DMS79 treated with DMSO at 0.1 percent for 48 hours (cell line): ENCODE data around the gene TSGA10IP.
A peak's percentile ranks its signal among the peaks of the same experiment; 100 is the strongest.

Experiments
- DNase-seq: peaks from one replicate; lab custom pipeline; 2025; lab: John Stamatoyannopoulos, UW

TSGA10IP gene

DNA sequence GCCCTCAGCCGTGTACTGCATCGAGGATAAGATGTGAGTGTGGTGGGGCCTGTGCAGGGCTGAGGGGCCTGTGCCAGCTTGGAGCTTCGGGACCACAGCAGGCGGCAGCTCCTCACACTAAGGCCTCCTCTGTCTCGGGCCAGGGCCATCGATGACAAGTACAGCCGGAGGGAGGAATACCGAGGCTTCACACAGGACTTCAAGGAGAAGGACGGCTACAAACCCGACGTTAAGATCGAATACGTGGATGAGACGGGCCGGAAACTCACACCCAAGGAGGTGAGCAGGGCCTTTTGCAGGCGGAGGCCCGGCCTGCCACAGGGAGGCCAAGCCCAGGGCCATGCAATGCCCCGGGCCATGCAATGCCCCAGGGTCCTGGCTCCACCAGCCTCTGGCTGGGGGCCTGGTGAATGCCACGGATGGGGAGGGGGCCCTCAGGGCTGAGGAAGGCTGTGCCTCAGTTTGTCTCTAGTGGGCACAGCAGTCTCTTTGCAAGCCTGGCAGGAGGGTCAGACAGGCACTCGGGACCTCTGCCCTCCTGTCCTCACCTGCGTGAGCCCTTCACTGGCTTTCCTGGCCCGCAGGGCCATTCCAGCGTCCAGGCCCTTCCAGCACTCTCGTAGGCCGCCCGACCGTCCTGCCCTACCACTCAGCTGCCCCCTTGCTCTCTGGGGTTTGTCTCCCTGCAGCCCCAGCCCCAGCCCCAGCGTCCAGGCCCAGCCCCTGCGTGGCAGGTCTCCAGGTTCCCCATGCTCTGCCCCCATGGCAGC is 32.5 kb downstream of the TSGA10IP start:
- no peak for DNase-seq

DNA sequence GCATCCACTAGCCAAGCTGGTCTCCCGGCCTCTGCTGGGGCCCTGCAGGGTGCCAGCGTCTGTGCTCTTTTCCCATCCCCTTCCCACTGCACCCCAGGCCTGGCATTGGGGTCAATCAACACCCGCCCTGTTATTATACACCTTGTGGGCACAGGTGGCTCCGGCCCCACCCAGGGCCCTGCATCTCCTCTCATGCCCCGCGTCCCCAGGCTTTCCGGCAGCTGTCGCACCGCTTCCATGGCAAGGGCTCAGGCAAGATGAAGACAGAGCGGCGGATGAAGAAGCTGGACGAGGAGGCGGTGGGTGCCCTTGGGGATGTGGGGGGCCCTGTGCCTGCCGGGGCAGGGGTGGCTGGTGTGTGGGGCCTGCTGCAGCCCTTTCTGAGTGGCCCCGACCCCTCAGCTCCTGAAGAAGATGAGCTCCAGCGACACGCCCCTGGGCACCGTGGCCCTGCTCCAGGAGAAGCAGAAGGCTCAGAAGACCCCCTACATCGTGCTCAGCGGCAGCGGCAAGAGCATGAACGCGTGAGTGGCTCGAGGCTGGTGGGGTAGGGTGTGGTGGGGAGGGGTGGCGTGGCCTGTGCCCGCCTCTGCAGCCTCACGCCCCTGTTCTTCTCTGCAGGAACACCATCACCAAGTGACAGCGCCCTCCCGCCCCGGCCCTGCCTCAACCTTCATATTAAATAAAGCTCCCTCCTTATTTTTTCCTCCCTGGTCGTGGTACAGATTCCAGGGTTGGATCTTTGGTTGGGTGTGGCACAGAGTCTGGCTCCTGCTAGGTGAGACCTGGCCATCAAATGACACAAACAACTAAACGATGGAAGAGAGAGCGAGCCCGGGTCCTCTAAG is 33.3 kb downstream of the TSGA10IP start:
- no peak for DNase-seq

DNA sequence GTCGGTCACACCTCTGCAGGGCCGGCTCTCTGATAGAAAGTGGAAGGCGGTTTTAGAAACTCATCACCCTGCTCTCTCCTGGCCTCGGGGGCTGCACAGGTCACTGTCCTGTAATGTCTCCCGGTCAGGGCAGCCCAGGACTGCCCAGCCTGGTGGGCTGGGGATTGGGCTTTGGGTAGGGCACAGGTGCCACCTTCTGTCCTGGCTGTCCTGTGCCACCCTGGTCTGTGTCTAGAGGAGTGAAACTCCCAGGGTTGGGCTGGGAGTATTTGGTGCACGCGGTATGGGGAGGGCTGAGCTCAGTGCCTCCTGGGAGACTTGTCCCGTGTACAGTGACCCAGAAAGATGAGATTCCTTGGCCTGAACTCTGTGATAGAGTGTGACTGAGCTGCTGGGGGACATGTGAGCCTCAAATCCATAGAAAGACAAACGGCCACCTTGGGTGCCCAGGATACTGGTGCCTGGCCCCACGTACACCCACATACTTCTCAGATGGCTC is 34.0 kb downstream of the TSGA10IP start:
- no peak for DNase-seq

DNA sequence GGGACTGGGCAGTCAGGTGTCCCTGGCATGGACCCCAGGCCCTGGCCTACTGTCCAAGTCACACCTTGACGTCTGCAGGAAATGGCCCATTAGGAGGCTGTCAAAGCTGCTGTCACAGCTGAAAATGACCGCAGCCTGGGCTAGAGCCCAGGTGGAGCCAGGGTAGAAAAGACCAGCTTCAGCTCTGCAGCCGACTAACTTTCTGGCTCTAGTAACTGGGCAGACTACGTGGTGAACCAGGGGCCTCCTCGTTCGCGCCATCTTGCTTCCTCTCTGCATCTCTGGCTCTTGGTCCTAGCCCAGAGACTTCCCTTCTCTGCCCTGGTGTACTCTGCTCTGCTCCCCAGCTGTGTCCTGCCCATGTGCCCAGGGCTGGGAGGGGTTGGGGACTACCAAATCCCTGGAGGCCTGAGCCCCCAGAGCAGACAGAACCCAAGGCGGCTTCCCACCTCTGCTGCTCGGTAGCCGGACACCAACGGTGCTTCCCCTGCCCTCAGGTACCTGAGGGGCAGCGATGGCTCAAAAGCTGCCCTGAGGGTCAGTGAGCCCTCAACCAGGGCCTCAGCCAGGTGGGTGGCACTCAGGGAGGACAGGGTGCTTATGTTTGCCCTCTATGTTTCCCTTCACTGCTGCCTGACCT is 35.9 kb downstream of the TSGA10IP start:
- no peak for DNase-seq

DNA sequence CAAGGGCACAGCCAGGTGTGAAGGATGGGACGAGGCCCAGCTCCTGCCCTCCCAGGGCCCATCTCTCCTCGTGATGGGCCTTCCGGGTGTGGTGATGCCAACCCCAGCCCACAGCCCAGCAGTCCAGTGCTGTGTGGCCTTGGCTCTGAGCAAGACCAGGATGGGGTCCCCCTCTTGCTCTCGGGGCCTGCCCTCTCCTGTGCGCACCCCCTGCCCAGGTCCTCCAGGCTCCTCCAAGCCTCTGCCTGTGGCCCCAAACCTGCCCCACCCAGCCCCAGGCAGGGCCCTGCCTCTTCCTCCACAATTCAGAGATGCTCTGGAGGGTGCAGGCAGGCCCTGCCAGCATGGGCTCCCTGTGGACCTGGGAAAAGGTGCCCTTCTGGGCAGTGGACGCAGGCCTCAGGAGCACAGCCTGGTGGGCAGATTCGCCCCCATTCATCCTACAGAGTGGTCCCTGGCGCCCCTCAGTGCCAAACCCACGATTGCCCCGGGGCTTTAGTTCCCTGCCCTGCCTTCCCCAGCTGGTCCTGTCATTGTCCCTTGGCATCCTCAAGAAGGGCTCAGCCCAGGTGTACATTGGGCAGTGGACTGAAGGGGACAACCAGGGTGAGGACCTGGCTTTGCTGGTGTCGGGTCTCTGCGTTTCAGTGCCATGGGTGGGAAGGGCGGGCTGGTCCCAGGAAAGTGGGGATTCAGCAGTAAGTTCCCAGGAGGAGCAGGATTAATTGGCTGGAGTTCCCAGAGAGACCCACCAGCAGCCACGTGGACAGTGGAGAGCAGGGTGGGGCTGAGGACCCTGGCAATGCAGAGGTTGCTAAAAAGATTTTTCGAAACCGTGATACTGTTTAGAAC is 36.9 kb downstream of the TSGA10IP start:
- DNase-seq: no peak

DNA sequence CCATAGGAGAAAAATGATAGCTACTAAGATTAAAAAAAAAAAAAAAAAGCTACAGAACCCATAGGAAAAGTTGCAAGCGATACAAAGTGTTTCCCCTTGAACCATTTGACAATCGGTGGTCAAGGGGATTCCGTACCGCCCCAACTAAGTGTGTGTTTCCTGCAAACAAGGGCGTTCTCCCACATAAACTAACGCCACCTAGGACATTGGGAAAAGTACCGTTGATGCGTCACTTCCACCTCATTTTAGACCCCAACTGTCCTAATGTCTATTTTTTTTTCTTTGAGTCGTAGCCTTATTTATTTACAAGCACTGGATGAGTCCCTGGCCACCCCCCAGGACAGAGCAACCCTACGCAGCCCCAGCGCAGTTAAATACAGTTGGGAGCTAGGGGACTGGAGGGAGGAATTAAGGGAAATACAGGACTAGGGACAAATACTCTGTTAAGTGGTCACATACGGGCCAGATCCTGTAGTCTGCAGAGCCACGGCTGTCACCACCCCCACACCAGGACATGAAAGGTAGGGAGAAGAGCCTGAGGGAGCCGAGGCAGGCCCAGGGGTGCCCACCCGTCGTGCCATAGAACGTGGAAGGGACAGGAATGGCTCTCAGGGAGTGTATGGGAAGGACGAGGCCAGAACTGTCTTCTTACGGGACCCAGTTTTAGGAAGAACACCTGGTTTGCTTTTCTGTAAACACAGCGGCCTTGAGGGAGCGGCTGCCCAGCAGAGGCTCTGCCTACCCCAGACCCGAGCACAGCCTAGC is 37.7 kb downstream of the TSGA10IP start:
- no peak for DNase-seq

DNA sequence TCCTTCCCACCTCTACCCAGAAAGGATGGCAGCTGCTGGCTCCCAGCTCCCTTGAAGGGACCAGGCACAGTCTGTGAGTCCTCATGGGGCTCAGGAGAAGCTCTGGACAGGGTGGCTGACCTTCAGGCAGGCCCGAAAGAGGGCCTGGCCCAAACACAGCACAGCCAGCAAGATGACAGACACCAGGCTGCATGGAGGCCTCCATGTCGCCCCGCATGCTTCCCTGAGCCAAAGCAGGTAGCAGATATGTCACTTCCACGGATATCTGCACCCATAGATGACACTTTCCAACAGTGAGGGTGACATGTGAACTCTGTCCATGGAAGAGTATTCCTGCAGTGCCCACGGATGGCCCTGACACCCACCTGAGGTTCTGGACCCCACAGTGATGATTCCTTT is 38.3 kb downstream of the TSGA10IP start:
- DNase-seq: no peak

DNA sequence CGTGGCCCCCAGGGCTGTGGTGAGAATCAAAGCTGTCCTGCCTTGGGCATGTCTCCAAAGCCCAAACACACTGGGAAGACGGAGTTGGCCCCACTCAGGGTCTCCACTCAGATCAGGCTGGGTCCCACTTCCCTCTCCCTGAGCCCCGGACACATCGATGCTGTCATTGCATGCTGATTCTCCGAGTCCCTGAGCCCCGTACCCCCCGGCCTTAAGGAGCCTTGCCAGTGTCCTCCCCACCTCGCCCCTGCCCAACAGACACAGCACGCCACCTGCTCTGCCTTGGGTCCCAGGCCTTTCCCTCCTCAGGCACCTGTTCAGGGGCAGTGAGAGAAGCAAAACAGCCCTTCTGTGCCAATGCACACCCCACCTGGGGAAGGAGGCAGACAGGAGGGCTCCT is 42.1 kb downstream of the TSGA10IP start:
- no peak for DNase-seq

DNA sequence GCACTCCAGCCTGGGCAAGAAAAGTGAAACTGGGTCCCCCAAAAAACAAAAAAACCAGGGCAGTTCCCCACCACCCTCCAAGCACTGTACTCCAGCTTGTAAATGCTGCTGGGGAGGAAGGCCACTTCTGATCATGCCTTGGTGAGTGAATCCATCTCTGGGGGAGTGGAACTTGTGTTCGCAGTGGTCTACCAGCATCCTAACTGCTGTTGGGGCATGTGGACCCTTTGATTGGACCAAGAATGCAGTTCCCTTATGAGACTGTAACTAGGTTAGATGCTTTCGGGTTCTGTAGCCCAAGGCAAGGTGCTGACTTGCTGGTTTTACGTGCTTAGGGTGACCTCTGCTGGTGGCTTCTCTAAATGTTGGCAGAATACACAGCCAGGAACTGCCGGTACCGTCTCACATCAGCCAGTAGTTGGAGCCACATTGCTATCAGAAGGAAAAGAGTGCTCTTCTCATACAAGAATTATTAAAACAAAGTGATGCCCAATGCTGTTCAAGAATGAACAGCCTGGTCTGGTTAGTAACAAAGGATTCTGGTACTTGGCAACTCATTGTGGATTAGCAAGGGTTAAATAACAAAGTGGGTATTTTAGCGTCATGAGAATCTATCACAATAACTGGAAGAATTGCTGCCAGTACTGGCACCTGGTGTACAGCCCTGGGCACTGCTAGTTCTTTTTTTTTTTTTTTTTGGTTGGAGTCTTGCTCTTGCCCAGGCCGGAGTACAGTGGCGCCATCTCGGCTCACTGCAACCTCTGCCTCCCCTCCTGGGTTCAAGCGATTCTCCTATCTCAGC is 43.7 kb downstream of the TSGA10IP start:
- DNase-seq: peak; percentile 92

DNA sequence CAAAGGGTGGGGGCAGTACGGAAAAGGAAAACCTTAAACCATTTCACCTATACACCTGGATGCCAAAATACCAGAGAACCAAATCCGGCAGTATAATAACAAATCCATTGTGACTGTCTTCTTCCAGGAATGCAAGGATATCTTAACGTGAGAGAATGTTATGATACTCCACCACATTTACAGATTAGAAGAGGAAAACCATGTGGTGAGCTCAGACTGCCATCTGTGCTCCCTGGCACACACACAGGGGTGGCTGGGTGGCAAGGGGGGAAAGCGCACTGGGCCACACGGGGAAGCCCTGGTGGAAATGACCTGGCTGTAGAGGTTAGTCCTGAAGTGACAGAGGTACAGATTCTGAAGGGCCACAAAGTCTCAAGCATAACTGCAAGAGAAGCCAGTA is 46.8 kb downstream of the TSGA10IP start:
- no peak for DNase-seq

DNA sequence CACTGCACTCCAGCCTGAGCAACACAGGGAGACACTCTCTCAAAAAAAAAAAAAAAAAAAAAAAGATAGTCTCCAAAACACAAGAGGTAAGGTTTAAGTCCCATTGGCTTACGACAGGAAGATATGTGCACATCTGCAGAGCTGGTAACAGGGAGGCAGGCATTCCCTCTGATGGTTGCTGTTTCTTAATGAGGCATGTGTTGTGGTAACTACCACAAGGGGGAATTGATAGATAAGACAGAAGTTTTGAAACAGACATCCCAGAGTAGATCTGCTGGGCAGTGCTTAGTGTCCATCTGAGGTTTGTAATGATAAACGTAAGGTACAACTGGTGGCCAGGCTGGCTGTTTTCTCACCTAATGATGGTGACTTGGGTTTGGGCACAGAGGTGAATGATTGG is 52.0 kb downstream of the TSGA10IP start:
- no peak for DNase-seq

DNA sequence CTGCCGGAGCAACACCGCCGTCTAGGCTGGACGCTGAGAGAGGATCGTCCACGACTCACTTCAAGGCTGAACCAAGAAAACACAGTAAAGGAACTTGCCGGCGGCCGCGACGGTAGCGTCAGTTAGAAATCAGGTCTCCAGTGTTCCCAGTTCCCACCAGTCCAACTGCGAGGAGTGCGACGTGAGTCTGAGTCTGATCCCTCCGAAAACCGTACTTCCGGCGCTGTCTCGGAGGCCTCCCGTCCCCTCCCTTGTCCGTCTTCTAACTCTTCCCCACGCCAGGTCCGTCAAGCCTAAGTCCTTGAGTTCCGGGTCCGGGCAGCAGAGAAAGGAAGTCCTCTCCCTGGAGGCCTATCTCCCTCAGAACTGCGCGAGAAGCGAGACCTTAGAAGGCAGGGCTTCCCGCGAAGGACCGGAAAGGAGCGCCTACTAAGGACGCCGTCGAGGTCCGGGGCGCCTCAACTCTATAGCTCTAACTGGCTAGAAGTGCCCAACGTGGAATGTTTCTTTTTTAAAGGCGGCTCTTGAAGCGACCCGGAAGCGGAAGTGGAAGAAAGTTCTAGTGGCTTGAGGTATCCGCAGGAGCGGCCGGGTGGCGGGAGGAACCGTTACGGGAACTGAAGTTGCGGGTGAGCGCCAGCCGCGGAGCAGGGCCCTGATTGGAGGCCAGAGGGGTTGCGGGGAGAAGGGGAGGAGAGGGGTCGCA is 56.8 kb downstream of the TSGA10IP start, which contains the start of the genes BANF1 and EIF1AD:
Gene BANF1 (plus strand): TSS at position 562 of the 706 bp plus-strand sequence. CDS start 748 bp downstream, outside the sequence.
Gene EIF1AD (minus strand): TSS at position 216 of the 706 bp plus-strand sequence. CDS start 1,768 bp downstream, outside the sequence.
- DNase-seq: peak; percentile 99

DNA sequence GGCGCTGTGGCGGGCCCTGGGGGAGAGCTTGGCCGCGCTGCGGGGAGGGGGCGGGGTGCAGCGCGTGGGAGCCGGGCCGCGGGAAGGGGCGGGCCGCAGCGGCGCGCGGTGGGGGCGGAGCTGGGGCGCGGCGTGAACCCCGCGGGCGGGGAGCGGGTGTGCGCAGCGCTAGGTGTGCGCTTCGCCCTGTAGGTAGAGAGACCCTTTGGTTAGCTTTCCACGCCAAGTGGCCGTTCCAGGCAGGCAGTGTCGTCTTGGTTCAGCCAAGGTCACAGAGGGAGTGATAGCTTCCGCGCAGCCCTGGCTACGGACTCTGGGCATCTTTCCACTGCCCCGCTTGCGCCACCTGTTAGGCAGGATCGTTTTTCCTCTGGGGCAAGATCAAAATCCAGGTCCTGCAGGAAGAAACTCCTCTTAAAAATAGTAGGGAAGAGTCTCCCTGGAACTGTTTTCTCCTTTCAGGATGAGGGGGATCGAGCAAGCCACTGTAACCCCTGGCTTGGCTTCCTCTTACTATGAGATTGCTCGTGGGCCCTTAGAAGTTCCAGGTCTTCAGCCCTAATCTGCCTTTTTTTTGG is 57.5 kb downstream of the TSGA10IP start:
- DNase-seq: no peak

DNA sequence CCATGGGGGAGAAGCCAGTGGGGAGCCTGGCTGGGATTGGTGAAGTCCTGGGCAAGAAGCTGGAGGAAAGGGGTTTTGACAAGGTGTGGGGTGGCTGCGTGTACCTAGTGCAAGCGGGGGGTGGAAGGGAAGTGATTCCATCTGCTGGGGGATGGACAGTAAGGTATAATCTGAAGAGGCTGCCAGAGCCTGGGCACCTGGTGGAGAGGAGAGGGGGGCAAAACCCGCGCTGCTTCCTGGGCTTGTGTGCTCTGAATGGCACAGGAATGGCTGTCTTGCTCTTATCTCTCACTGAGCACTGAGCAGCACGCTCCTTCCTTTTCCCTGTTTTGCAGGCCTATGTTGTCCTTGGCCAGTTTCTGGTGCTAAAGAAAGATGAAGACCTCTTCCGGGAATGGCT is 58.0 kb downstream of the TSGA10IP start:
- DNase-seq: no peak

DNA sequence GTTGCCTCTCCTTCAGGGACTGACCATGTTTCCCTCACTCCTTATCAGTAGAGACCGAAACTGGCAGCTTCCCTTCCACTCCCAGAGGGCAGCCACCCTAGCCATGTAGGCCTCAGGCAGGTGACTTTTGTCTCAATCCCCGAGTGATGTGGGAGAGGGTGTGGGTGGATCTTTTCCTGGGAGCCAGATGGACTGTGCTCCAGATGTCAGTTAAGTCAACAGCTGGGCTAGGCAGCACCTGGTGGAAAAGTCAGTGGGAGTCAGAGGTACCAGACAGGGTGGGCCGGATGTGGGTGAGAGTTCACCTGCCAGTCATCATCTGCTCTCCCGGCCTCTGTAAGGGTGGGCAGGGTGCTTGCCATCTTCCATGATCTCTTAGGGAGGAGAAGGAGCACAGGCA is 58.9 kb downstream of the TSGA10IP start:
- no peak for DNase-seq

DNA sequence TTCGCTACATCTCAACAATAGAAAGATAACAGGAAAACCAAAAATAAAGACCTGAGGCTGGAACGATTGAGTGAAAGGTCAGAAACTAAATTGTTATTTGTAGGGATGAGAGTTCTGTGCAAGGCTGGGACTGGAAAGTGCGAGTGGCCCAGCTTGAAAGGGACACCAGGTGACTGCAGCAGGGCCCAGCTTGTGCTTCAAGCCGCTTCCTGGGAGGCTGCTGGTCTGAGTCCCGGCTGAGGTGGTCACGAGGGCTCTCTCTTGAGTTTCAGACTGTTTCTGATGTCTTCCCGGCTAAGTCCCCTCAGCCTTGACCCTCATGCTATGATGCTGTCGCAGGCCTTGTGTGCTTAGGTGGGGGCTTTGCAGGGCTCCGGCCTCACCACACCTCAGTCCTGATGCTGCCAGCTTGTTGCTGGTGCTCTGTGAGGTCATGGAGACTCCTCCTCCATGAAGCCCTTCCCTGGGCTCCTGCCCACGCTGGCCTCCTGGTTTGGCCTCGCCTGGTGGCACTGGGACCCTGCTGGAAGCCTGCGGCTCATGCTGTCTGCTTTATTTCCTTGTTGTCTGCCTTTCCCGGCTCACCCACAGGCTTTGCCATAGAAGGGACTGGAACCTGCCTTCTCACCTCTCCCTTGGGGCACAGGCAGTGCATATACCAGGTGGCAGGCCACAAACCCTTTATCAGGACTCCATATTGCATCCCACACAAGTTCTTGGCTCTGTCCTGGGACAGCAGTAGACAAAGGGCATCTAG is 61.0 kb downstream of the TSGA10IP start:
- DNase-seq: no peak

DNA sequence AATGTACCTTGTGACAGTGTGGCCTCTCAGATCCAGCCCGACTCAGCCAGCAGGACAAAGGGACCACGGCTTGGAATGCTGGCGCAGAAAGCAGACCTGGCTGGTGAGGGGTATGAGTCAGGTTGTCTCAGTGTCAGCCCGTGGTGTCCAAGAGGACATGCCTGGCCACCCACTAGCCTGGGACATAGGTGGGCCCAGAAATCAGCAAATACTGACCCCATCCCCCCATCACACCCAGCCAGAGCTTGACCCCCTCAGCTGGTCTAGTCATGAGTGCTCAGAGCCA is 61.6 kb downstream of the TSGA10IP start:
- no peak for DNase-seq

DNA sequence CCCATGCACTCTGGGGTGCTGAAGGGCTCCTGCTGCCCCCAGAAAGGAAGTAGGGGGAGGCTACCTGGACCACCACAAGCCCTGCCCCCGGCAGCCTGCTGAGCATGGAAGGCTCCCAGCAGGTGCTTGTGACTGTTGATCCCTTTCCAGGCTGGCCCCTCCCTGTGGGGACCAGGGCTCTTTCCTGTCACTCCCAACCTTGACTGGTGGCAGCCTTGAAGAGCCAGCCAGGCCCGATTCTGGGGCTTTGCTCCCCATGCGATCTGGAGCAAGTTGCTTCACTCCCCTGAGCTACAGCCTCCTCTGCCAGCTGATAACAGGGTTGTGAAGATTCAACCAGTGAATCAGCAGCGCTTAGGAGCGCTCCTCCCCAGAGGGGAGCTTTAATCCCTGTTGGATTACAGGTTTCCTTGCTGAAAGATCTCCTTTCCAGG is 61.9 kb downstream of the TSGA10IP start:
- no peak for DNase-seq
